Activated T-cell treated with anti-CD3 and anti-CD28 coated beads for 4 hours (primary cell): Measurements from ENCODE around the gene ZNF547.

Experiments used
- DNase-seq: peaks from one replicate; pipeline ENCODE4 v3.0.0-alpha.2; 2020

Gene ZNF547

DNA sequence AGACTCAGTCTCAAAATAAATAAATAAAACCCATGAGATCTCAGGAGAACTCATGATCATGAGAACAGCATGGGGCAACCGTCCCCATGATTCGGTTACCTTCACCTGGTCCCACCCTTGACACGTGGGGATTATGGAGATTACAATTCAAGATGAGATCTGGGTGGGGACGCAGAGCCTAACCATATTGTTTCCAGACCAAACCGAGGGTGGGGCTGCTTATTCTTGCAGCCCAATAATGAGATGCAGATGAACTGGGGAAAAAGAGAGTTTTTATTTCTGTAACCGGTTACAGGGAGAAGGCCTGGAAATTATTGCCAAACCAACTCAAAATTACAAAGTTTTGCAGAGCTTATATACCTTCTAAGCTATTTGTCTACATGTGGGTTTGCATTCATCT lies 12.8 kb downstream of the ZNF547 start:
- DNase-seq, result no peak

GRCh38 chr19:57377498-57378146 lies 14.3 kb downstream of the ZNF547 start:
- DNase-seq, result no peak

DNA sequence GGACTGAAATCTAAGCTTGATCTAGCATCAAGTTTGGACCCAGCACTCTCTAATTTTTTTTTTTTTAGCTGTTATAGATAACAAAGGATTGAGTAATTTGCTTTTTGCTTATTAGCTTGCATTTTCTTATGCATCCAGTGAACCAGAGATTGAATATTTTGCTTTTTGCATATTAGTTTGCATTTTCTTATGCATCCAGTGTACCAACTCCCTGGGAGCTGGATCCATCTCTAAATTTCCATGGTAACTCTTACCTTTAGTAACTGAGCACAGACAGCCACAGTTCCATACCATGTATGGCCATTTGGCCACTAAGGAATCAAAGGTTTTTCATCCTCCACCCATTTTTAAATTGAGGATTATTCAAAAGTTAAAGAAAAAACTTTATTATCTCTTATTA lies 17.6 kb downstream of the ZNF547 start:
- DNase-seq, result no peak

GRCh38 chr19:57382806-57383488 lies 19.6 kb downstream of the ZNF547 start:
- no peak for DNase-seq

DNA sequence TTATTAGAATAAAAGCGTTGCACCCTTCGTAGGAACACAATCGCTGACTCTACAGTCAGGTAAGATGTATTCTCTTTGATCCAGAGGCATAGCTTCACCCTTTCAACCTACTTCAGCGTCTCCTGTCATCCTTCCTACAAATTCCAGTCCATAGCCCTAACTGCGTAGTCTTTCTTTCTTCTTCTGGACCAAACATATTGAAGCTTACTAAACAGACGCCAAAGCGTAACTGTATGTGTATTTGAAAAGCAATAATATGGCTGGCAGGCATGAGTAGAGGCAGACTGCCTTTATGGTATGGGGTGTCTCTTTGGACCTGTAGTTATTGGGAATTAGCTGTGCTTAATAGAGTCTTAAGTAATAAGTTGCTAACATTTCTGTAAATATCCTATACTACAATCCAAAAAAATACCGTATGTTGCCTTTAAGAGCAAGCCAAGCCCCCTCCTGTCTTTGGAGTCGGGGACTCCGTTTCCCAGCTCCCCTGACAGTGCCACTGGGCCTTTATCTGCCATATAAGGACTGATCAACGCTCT lies 25.9 kb downstream of the ZNF547 start:
- DNase-seq, result no peak

- peak; percentile 98 for DNase-seq
These were observed 26.6 kb downstream of the ZNF547 start, which contains the start of gene ZNF548 for GRCh38 chr19:57389730-57390598. TSS of gene ZNF548 (plus strand) at chr19:57389854. CDS start at chr19:57390100, 246 bp downstream.

GRCh38 chr19:57395710-57396109 lies 32.4 kb downstream of the ZNF547 start:
- DNase-seq, result no peak

DNA sequence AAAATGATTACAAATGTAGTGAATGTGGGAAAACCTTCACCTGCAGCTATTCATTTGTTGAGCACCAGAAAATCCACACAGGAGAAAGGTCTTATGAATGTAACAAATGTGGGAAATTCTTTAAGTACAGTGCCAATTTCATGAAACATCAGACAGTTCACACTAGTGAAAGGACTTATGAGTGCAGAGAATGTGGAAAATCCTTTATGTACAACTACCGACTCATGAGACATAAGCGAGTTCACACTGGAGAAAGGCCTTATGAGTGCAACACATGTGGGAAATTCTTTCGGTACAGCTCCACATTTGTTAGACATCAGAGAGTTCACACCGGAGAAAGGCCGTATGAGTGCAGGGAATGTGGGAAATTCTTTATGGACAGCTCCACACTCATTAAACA lies 35.5 kb downstream of the ZNF547 start:
- no peak for DNase-seq

DNA sequence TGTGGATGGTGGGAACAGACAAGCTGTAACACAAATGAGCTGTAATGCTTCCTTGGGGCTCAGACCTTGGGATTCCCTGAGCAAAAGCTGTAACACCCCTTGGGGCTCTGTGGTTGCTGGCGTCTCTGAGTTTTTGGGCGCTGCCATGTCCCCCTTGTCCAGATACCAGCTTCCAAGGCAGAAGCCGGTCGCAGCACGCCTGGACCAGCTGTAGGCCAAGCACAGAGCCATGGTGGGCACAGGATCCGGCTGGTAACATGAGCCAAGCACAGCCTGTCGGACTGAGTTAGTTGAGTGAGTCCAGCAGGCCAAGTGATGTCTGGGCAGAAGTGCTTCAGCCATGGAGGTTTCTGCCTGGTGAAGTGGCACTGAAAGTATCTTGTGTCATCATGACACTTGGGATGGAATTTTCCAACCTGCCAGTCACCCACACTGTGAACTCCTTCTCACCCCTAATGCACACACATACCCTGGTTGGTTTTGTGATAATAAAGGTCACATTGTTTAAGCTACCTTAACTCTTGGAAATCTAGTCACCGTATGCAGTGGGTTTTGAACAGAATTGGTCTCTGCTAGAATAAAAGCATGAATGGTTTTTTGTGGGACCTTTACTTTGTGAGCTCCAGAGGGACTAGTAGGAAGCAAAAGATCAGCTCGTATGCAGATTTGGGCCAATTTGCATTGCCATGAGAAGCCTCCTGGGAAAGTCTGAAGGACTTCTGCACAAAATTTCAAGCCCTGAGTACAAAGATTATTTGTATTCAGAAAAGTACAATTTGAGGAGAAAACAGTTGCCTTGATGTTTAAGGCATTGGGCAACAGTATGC lies 40.6 kb downstream of the ZNF547 start:
- DNase-seq, result no peak

DNA sequence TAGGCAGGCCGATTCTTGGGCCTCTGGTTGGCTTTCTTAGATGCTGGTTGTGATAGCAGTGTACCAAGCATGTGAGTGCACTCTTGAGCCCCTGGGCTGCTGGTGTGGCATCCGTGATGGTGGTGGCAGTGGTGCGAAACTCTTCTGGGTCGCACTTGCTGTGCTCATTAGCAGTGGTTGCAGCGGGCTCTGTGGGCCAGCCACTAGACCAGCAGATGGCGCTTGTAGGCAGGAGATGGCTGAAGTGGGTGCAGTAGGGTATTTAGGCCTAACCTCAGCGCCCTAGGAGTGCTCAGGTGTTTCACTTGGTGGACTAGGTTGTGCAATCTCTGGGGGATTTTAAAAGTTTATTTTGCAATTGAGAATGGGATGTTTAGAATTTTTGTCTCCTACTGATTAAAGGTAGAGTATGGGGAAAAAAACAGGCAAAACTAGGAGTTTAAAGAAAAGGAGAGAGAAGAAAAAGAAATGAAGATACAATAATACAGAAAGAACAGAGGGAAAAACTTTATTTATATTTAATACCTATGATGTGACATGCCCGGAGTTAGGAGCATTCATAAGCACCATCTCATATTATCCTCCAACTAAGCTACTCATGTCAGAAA lies 43.3 kb downstream of the ZNF547 start:
- DNase-seq, result peak; percentile 68

DNA sequence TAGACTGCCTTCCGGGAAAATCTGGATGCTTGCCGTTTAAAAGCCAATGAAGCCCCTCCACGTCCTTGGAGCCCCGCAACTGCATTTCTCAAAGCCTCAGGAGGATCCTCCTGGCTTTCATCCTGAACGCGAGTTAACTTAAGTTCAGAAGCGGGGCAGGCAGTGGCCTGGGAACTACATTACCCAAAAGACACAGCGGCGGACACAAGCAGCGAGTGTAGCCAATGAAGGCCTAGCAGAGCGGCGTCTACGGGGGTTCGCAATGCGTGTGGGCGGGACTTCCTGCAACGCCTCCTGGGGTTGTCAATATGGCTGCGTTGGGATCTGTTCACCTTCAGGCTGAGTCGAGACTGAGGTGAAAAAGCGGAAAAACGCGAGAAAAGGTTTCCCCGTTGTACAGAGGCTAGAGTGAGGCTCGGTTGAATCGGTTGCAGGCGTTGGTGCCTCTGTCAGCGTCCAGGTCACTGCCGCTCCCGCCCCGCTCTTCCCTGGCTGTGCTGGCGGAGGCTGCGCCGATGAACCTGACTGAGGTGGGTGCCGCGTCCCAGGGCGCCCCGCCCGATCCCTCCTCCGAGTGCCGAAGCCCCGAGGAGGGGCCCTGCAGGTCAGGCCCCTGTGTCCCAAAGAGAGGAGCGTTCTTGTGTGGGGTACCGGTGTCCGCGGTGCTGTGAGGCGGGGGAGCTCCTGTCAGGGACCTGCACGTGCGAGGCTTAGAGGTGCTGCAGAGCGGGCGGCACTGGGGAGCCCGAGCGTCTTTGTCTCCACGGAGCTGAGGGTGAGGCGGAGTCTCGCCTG lies 47.7 kb downstream of the ZNF547 start, which contains the start of gene ZNF17:
Gene ZNF17 (plus strand): TSS at position 285 of the 795 bp plus-strand sequence. CDS start 2,455 bp downstream, outside the sequence.
- DNase-seq, result peak; percentile 88

DNA sequence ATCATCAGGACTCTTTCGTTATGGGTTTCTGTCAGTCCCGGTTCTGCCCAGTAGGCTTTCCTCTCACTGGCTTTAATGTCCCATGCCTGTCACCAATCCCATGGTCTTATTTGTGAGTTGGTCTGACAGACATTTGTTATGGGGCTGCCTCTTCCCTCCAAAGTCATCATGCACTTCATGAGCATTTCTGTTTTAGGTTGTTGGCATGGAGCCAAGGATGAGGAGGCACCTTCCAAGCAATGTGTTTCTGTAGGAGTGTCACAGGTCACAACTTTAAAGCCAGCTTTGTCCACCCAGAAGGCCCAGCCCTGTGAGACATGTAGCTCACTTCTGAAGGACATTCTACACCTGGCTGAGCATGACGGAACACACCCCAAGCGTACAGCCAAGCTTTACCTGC lies 56.1 kb downstream of the ZNF547 start:
- DNase-seq, result no peak

GRCh38 chr19:57421037-57421436 lies 57.7 kb downstream of the ZNF547 start:
- no peak for DNase-seq
